Effector CD8-positive, alpha-beta T cell (primary cell): Measurements from ENCODE around the gene MRPL36.

Experiments used
- DNase-seq: peaks from one replicate; lab custom pipeline; 2025; lab: John Stamatoyannopoulos, UW

Gene MRPL36

DNA sequence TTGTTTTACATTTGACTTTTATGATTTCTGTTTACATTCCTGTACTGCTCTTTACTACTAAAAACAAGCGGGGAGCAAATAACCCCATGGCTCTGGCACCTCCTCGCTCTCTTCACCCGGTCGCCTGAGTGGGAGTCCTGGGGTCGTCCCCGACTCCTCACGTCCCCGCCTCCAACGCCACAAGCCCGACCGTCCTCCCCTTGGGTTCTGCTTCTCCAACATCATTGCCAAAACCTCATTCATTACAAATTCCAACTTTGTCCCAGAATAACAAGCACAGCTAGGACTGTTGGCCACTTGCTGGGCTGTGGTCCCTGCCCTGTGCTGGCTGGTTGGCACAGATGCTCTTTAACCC is 35.1 kb downstream of the MRPL36 start:
- no peak for DNase-seq

DNA sequence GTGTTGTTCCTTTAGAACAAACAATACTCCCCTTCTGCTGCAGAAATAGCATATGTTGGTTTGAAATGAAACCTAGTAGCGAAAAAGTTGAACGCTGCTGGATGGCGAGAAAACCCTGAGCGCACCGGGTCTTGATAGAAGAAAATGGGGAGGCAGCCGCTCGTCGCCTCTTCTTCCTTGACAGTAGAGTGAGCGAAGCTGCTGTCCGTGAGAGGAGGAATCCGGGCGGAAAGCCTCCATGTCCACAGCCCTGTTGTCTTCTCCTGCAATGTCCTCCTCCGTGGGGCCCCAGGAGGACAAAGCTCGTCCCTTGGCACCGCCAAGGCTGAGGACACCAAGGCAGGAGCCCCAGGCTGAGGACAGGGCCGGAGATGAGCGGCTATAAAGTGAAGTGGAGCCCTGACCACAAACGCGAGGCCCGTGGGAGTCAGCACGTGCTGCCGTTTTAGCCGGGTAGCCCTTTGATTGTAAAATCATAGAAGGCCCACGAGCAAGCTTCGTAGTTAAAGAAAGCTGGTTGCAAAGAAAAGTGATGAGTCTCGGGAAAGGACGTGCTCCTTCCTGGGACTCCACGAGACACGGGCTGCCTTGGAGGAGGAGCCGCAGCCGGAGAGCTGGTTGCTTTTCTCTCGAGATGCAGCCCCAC is 35.6 kb downstream of the MRPL36 start:
- no peak for DNase-seq

GRCh38 chr5:1763548-1763911 is 36.1 kb downstream of the MRPL36 start:
- DNase-seq = peak; percentile 9

- no peak for DNase-seq
Measured at GRCh38 chr5:1762883-1763547, 36.6 kb downstream of the MRPL36 start.

DNA sequence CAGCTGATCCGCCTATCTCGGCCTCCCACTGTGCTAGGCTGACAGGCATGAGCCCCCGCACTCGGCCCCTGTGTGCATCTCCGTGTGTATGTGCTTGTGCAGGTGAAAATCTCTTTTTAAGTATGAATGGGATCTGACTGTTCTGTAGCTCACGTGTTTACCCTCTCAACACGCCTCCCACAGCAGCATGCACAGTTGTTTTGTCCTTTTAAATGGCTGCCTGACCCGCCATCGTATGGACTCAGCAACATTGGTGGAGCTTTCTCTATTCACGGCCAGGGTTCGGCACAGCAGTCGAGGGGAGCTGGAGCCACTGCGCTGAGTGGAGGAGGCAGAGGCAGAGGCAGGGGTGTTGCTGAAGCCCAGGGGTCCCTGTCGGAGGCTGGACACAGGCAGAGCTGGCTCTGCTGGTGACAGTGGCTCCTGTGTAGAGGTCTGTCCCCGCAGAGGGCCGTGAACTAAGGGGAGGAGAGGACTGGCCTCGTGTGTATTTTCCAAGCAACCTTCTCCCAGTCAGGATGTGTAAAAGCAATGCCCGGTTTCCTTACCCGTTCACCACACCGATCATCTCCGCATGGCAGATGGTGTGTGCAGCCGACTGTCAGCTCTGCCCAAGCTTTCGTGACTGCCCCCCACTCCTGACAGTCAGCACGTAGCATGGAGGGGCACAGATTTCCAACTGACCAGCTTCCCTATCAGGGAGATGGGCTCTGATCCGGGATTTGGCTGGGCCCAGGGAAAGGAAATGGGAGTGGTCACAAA is 37.3 kb downstream of the MRPL36 start:
- DNase-seq = no peak

GRCh38 chr5:1761453-1761755 is 38.2 kb downstream of the MRPL36 start:
- DNase-seq = no peak

DNA sequence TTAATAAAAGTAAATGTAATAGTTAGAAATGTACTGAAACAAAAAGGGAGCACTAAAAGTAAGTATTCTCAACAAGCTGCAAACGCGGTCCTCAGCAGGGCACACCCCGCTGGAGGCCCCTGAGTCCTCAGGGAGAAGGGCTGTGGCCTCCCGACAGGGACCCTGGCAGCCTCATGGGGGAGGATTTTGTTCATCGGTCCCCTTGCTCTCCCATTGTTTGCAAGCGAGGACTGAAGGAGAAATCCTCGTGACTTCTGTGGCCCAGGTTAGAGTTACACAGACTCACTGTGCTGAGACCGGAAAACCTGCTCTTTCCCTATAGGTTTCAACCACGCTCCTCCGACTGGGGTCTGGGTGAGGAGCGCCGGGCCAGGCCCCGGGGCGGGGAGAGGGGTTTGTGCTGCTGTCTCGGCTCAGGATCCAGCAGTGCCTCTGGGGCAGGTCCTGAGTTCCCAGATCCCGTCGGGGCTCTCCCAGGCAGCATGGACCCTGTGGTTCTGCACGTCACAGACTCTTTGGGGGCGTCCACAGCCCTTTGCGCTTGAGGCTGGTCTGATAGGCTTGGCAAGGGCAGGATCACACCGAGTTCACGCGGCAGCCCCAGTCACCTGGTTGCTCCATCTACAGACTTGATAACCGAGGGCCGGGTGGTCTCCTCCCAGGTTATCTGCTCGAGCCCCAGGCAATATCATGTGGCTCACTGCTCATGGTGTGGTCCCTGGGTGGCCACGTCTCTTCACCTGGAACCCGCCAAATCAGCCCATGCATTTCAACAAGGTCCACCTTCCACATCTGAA is 38.8 kb downstream of the MRPL36 start:
- no peak for DNase-seq

GRCh38 chr5:1760231-1760630 is 39.4 kb downstream of the MRPL36 start:
- DNase-seq = no peak

GRCh38 chr5:1759378-1759970 is 40.2 kb downstream of the MRPL36 start:
- no peak for DNase-seq

DNA sequence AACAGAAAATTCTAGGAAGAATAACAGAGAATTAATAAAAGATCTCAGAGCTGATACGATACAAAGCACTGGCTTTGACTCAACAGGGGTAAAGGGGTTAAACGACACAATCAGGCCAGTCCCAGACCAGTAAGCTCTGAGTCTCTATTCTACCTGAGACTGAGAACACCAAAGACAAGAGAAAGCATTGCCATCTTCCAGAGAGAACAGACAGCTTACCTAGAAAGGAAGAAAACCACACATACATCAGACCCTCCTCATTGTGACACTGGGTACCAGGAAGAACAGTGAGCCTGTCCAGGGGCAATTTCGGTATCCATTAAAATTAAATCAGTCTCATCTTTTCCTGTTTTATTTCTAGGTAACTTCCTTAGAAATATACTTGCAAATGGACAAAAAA is 41.1 kb downstream of the MRPL36 start:
- no peak for DNase-seq

DNA sequence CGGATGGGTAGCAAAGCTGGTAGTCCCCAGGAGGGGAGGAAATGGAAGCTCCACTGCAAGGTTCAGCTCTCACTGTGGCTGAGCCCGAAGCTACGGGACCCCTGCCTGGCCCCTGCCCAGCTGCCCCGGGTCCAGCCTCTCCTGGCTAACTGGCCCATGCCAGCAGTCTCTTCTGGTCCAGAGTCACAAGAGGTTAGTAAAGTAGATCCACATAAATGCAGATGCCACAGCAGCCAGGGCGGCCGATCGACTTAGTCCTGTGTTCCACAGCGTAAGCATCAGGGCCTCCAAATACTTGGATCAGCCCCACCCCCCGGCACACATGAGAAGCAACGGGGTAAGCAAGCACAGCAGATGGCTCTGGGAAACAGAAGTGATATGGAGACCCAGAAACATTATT is 42.1 kb downstream of the MRPL36 start:
- DNase-seq = no peak

- no peak for DNase-seq
Measured at GRCh38 chr5:1756481-1756880, 43.2 kb downstream of the MRPL36 start.

DNA sequence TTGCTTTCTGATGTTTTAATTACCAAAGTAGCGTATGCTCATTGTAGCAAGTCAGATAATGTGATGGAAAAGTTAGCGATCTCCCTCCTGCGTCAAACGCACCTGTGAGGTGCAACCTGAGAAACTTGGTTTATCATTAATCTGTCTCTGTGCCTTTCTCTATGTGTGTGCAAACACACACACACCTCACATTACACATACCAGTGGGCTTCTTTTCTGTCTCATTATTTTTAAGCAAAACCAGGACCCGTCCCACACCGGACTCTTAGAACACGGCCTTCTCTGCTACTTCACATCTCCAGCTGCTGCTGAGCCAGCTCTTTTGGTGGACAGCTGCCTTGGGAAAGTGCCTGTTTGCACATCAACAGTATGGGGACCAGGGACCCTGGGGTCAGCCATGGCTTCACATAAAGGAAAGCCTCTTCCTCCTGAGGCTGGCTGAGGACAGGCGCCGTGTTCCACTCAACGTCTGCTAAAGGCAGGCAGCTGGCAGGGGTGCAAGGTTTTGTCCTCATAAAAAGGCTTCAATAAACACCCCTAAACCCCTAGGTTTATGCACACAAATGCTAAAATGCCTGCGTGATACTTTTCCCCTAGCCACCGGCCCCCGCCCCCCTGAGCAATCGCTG is 44.2 kb downstream of the MRPL36 start:
- DNase-seq = no peak

- no peak for DNase-seq
Measured at GRCh38 chr5:1754531-1755220, 45.0 kb downstream of the MRPL36 start.

GRCh38 chr5:1753490-1753889 is 46.1 kb downstream of the MRPL36 start:
- no peak for DNase-seq

- DNase-seq = no peak
Measured at GRCh38 chr5:1752881-1753280, 46.8 kb downstream of the MRPL36 start.

DNA sequence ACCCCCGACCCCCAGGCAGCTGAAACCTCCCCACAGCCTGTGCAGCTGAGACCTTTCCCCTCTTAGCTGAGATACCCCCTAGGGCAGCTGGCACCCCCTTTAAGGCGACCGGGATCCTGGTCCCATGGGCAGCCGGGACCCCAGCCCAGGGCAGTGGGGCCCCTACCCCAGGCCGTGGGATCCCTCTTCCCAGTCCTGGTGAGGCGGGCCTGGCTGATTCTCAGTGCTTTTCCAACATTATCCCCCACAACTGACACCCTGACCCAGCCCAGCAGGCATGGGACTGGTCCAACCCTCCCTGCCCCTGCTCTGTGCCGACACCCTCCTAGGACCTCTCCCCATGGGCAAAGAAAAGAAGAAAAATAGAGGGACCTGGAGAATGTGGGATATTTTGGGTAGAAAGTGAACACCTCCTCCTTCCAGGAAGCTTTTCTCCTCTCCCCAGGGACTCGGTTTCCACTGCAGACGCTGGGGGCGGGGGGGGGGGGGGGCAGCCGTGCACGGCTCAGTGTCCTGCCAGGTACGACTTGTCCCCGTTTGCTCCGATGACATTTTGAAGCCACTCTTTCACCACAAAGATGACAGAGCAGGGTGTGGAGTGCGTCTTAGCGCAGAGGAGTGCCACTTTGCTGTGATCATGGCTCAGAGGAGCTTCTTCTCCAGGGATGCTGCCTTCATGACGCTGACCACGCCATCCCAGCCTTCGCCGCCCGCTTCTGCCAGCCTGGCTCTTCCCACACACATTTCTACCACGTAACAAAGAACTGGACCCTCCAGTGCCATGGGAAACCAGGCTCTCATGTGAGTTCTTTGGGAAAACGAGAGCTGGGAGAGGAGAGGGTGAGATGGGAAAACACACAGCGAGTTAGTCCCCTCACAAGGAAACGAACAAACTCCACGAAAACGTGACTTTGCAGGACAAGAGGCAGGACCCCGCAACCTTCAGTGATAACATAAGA is 47.5 kb downstream of the MRPL36 start:
- DNase-seq = no peak

- DNase-seq = no peak
Measured at GRCh38 chr5:1751026-1751863, 48.4 kb downstream of the MRPL36 start.

GRCh38 chr5:1750469-1750868 is 49.2 kb downstream of the MRPL36 start:
- no peak for DNase-seq
